HG03565 (cell line): Measurements from ENCODE around the gene LIN9.
"Not testable (repeated sequence)": the region's sequence is repeated elsewhere in the genome, so short reads cannot be mapped to it uniquely, and the experiment has no call there.

ENCODE experiments used
- ATAC-seq: cut with Tn5 transposase; IDR thresholded peaks from one replicate; pipeline ENCODE4 v1.9.1; 2021; ENCODE audit warnings: mild to moderate bottlenecking, moderate library complexity; ENCODE audit not compliant: unreplicated experiment

LIN9 gene

GRCh38 chr1:226276077-226276682 is 32.8 kb downstream of the LIN9 start:
- ATAC-seq: no peak

DNA sequence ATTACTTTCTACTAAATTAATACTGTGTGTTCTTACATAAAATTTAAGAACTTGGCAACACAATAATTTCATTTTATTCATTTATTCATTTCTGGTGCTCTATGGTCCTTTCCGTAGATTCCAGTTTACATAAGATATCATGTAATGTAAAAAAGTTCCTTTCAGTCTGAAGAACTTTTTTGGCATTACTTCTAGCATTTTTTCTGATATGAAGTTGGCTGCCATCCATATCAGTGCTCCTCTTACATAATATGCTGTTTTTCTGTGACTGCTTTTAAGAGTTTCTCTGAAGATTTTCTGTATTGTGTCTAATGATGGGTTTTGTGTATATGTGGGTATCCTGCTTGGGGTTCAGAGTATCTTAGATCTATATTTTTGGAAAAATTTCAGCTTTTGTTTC is 34.8 kb downstream of the LIN9 start:
- ATAC-seq: no peak

GRCh38 chr1:226272233-226272902 is 36.6 kb downstream of the LIN9 start:
- not testable (repeated sequence) for ATAC-seq

GRCh38 chr1:226268421-226269124 is 40.4 kb downstream of the LIN9 start:
- no peak for ATAC-seq

DNA sequence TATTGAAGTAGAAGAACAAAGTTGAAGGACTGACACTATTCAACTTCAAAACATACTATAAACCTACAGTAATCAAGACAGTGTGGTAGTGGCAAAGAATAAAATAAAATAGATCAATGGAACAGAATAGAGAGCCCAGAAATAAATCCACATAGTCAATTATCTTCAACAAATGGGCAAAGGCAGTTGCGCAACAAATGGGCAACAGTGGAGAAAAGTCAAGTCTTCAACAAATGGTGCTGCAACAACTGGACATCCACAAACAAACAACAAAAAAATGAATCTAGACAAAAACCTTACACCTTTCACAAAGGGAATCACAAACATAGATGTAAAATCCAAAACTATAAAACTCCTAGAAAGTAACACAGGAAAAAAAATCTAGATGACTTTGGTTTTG is 47.1 kb downstream of the LIN9 start:
- ATAC-seq: no peak

DNA sequence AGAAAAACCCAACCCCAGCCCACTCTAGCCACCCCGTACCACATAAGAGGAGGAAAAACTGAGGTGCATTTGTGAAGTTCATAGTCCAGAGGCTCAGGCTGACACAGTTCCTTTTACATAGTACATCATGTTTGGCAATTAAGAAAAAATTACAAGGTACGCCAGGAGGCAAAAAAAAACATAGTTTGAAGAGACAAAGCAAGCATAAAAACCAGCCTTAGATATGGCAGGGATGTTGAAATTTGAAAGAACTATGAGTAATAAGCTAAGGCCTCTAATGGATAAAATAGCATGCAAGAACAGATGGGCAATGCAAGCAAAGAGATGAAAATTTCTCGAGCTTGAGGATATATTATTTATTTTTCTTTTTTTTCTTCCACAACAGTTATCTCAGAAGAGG is 53.6 kb downstream of the LIN9 start:
- ATAC-seq: no peak

GRCh38 chr1:226253933-226254332 is 55.0 kb downstream of the LIN9 start:
- no peak for ATAC-seq

- ATAC-seq: not testable (repeated sequence)
Measured at GRCh38 chr1:226252841-226253240, 56.1 kb downstream of the LIN9 start.

- ATAC-seq: no peak
Measured at GRCh38 chr1:226250511-226250910, 58.5 kb downstream of the LIN9 start.

DNA sequence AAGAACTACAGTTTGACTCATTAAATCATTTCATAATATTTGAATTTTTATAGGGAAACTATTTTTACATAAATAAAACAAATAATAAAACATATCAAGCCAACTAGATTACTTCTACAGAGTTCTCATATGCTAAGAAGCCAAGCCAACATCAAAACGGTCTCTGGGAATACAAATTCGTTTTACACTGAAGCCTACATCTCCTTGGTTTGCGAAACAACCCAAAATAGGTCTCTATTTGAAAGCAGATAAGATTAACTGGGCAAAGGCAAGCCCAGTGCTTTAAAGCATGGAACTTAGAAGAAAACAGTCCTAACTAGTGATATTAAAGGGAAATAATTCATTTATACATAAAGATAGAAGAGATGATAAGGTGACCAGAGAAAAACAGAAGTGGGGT is 60.2 kb downstream of the LIN9 start:
- no peak for ATAC-seq

- ATAC-seq: no peak
Measured at GRCh38 chr1:226248091-226248490, 60.9 kb downstream of the LIN9 start.

GRCh38 chr1:226239421-226239820 is 69.5 kb downstream of the LIN9 start:
- ATAC-seq: no peak

DNA sequence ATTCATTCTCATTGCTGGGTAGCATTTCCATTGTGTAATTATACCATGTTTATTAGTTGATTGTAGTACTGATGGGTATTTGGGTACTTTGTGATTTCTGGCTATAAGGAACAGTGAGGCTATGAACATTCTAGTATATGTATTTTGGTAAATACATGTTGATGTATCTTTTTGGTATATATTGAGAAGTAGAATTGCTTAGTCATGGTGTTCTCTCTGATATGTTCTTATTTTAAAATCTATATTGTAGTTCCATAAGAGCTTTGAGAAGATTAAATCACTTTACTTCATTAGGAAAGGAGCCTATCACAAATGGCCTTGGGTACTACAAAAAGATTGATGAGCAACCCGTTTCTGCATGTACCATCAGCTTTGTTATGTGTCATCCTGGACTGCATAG is 72.1 kb downstream of the LIN9 start:
- ATAC-seq: no peak

GRCh38 chr1:226233806-226234205 is 75.2 kb downstream of the LIN9 start:
- ATAC-seq: no peak

- no peak for ATAC-seq
Measured at GRCh38 chr1:226233293-226233692, 75.7 kb downstream of the LIN9 start.

- ATAC-seq: no peak
Measured at GRCh38 chr1:226226601-226227000, 82.4 kb downstream of the LIN9 start.

DNA sequence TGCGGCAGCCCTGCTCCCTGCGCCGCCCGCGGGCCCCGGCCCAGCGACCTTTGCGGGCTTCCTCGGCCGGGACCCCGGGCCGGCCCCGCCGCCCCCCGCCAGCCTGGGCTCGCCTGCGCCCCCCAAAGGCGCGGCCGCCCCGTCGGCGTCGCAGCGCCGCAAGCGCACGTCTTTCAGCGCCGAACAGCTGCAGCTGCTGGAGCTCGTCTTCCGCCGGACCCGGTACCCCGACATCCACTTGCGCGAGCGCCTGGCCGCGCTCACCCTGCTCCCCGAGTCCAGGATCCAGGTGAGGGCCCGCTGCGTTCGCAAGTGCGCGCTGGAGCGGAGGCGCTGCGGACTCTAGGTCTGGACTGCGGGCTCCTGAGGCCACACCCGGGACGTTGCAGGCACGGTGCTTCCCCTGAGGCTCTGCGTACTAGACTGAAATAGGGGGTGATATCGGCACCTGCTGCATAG is 85.1 kb downstream of the LIN9 start:
- peak; percentile 39 for ATAC-seq

DNA sequence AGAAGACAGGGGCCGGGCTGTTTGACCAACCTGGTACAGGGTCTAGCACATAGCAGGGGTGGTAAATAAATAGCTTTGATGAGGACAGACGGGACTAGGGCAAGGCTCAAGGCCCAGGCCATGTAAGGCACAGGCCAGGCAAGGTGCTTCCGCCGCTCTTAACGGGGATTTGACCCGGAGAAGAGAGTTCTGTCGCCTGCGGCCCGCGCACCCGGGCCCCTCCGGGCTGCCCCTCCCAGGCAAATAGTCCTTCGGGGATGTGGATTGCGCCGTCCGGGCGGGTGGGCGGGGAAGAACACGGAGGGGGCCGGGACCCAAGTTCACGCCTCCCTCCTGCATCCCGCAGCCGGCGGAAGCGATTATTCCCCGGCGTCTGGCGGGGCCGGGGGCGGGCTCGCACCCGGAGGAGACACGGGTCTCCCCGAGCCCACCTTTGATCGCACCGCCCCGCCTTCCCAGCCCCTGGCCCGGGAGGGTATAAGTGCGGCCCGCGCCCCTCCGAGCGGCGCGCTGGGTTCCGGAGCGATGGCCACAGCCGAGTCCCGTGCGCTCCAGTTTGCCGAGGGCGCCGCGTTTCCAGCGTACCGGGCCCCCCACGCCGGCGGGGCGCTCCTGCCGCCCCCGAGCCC is 85.7 kb downstream of the LIN9 start, which contains the start of gene MIXL1:
Gene MIXL1 (plus strand): TSS at position 508 of the 629 bp plus-strand sequence. CDS start 18 bp downstream, at position 526.
- ATAC-seq: peak; percentile 23

GRCh38 chr1:226222686-226223085 is 86.3 kb downstream of the LIN9 start:
- ATAC-seq: no peak

GRCh38 chr1:226220473-226221189 is 88.3 kb downstream of the LIN9 start:
- no peak for ATAC-seq

DNA sequence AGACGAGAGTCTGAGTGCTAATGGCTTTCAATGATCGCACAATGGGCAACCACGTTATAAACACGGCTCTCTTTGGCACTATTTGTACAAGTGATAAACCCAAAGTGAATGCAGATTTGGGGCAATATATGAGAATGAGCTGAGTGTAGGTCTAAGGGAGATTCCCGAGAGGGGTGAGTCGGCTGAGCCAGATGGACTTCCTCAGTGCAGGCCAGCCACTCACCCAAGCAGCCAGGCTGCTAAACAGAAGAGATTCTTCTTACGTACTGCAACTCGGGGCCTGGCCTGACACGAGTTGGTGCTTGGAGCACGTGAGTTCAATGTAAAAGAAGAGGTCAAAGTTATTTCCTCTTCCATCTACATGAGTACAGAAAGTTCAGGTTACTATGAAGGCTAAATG is 91.7 kb downstream of the LIN9 start:
- no peak for ATAC-seq
